ENCODE measurements around the gene GAMT.

GRCh38 chr19:1361601-1362386 is 39.5 kb downstream of the GAMT start:
- TF ChIP-seq CTCF (IDR thresholded peaks at IDR 0.05; ENCODE audit: low read depth, low read length), result no peak
- TF ChIP-seq POLR2A (IDR thresholded peaks at IDR 0.05; ENCODE audit: extremely low read depth, insufficient read length), result no peak
- TF ChIP-seq, protein P1, sequence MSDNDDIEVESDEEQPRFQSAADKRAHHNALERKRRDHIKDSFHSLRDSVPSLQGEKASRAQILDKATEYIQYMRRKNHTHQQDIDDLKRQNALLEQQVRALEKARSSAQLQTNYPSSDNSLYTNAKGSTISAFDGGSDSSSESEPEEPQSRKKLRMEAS (IDR thresholded peaks at IDR 0.05; ENCODE audit: low read depth, low read length), result no peak

Data from NB4 (cell line).